Keratinocyte (primary cell): ENCODE data around the gene KIDINS220. TPM values are rescaled to one million over a fixed set of nuclear protein-coding genes. Genes with fewer than 3 reads are reported as not detected.
"Not testable (repeated sequence)": the region's sequence is repeated elsewhere in the genome, so short reads cannot be mapped to it uniquely, and the experiment has no call there.

Experiments used
- DNase-seq: peaks from one replicate; pipeline ENCODE4 v3.0.0-alpha.2; 2011; ENCODE audit warnings: low read depth, missing footprints, low spot score
- FAIRE-seq: peaks from 2 replicates; lab custom pipeline; 2011; peaks lifted over from hg19 to GRCh38; lab: Jason Lieb, UNC
- H2AFZ ChIP-seq: 2 replicates; pipeline ENCODE4 v1.6.0; 2012; ENCODE audit warnings: low read length, control low read depth, inconsistent platforms; ENCODE audit not compliant: control insufficient read depth
- H3K27ac ChIP-seq: 2 replicates; pipeline ENCODE4 v1.5.1; 2011; ENCODE audit warnings: low read length; ENCODE audit not compliant: control insufficient read depth, insufficient read depth
- H3K27me3 ChIP-seq: 3 replicates; pipeline ENCODE4 v1.6.0; 2011; ENCODE audit warnings: low read length; ENCODE audit not compliant: control insufficient read depth, insufficient read depth; ENCODE audit errors: extremely low read depth
- H3K36me3 ChIP-seq, 2 experiments: 2 replicates in 1 of 2; 3 replicates in 1 of 2; pipeline ENCODE4 v1.5.1; 2011; ENCODE audit warnings: low read length in 2 of 2, mild to moderate bottlenecking in 1 of 2; ENCODE audit not compliant: control insufficient read depth in 2 of 2, insufficient read depth in 2 of 2; ENCODE audit errors: extremely low read depth in 1 of 2
- H3K4me1 ChIP-seq: 3 replicates; pipeline ENCODE4 v1.5.1; 2011; ENCODE audit warnings: low read length; ENCODE audit not compliant: control insufficient read depth, insufficient read depth; ENCODE audit errors: extremely low read depth
- H3K4me2 ChIP-seq: 3 replicates; pipeline ENCODE4 v1.6.0; 2011; ENCODE audit warnings: low read depth, low read length; ENCODE audit not compliant: control insufficient read depth, insufficient read depth; ENCODE audit errors: extremely low read depth
- H3K4me3 ChIP-seq, 3 experiments: fragments of 200-600 bp in 1 of 3; sonication (generic) in 1 of 3; 2 replicates in 2 of 3; 3 replicates in 1 of 3; pipeline ENCODE4 v1.5.1; 2011 to 2016; ENCODE audit warnings: low read length in 3 of 3, mild to moderate bottlenecking in 3 of 3, control low read depth in 2 of 3, inconsistent platforms in 1 of 3, low read depth in 1 of 3, mixed read lengths in 1 of 3, mixed run types in 1 of 3, moderate library complexity in 1 of 3; ENCODE audit not compliant: control insufficient read depth in 2 of 3, insufficient read depth in 2 of 3; ENCODE audit errors: extremely low read depth in 1 of 3
- H3K79me2 ChIP-seq: 2 replicates; pipeline ENCODE4 v1.6.0; 2012; ENCODE audit warnings: low read length; ENCODE audit not compliant: control insufficient read depth, insufficient read depth
- H3K9ac ChIP-seq: 3 replicates; pipeline ENCODE4 v1.6.0; 2011; ENCODE audit warnings: low read length; ENCODE audit not compliant: control insufficient read depth, insufficient read depth; ENCODE audit errors: extremely low read depth
- H3K9me1 ChIP-seq: 3 replicates; pipeline ENCODE4 v1.6.0; 2011; ENCODE audit warnings: low read length; ENCODE audit not compliant: control insufficient read depth, insufficient read depth; ENCODE audit errors: extremely low read depth
- H3K9me3 ChIP-seq: 2 replicates; pipeline ENCODE4 v1.5.1; 2012; ENCODE audit warnings: low read depth, low read length; ENCODE audit not compliant: control insufficient read depth
- H4K20me1 ChIP-seq: 3 replicates; pipeline ENCODE4 v1.6.0; 2011; ENCODE audit warnings: low read length; ENCODE audit not compliant: control insufficient read depth, insufficient read depth; ENCODE audit errors: extremely low read depth
- CTCF ChIP-seq, 3 experiments: IDR thresholded peaks in 1 of 3; conservative IDR thresholded peaks in 1 of 3; optimal IDR thresholded peaks in 1 of 3; 2 replicates in 2 of 3; 3 replicates in 1 of 3; pipeline versions ENCODE3 to v1.5.1; 2011; ENCODE audit warnings: low read length in 3 of 3, mild to moderate bottlenecking in 3 of 3, moderate library complexity in 2 of 3, control low read depth in 1 of 3, inconsistent platforms in 1 of 3; ENCODE audit not compliant: insufficient read depth in 2 of 3; ENCODE audit errors: extremely low read depth in 1 of 3
- EZH2 ChIP-seq: IDR thresholded peaks from one replicate; pipeline ENCODE4 v1.6.1; 2012; ENCODE audit warnings: inconsistent platforms, mild to moderate bottlenecking, low read length, moderate library complexity
- dilution Hi-C: fragments of 300-500 bp; cut with MboI; formaldehyde crosslinking; loops from one replicate; pipeline ENCODE4 v1.7.0; 2020; ENCODE audit warnings: low sequenced_read_pairs; ENCODE audit not compliant: extremely low pct_ligation_motif_present
- polyA plus RNA-seq, 5 experiments: library from polyadenylated mRNA; depleted of rRNA in 3 of 5; stranded (reverse) in 3 of 5; stranded (forward) in 1 of 5; unstranded in 1 of 5; fragments of >200 nt; gene quantifications; 1 replicate in 1 of 5; 2 replicates in 3 of 5; 3 replicates in 1 of 5; pipeline versions ENCODE4 v1.2.1 to v1.2.3, GENCODE V29; 2011 to 2012; ENCODE audit warnings: missing spikeins in 2 of 5, low read depth in 1 of 5, low replicate concordance in 1 of 5

The KIDINS220 gene
- polyA plus RNA-seq, 1 donor (not counting 4 experiments of a cell fraction or from before 2014, with no cell fraction given) = 28.8 TPM

GRCh38 chr2:8729939-8730338 lies 107.5 kb downstream of the KIDINS220 start:
- no peak for FAIRE-seq
- Histone ChIP-seq H3K36me3 (peaks cover 7 to 22% of the 10 kb centered on the region in 2 experiments), H2AFZ (no peak overlapping the region), H3K4me1 (no peaks in the 10 kb centered on the region), H4K20me1 (no peaks in the 10 kb centered on the region), H3K27ac (no peak overlapping the region), H3K9me1 (no peaks in the 10 kb centered on the region), H3K4me3 (no peak overlapping the region), H3K9me3 (no peaks in the 10 kb centered on the region), H3K9ac (no peak overlapping the region), H3K79me2 (no peaks in the 10 kb centered on the region), H3K27me3 (no peaks in the 10 kb centered on the region), H3K4me2 (no peak overlapping the region)
- TF ChIP-seq CTCF (optimal IDR thresholded peaks at IDR 0.05 in 1 of 3, IDR thresholded peaks at IDR 0.05 in 1 of 3, conservative IDR thresholded peaks at IDR 0.05 in 1 of 3; ENCODE audit: extremely low read depth in 1 of 3, insufficient read depth in 2 of 3, low read length in 3 of 3) = no peak
- no peak for TF ChIP-seq EZH2
- no peak for DNase-seq
- dilution Hi-C loops = no loop called here

- H3K9me1 ChIP-seq, H2AFZ ChIP-seq, H3K79me2 ChIP-seq, H3K9me3 ChIP-seq, H3K27me3 ChIP-seq, H3K27ac ChIP-seq, H3K4me2 ChIP-seq, H4K20me1 ChIP-seq, H3K4me3 ChIP-seq, H3K4me1 ChIP-seq, DNase-seq, dilution Hi-C loops, H3K9ac ChIP-seq: not testable (repeated sequence)
- FAIRE-seq = peak; percentile 57
- peaks cover 7 to 19% of the 10 kb centered on the region in 2 experiments for H3K36me3 ChIP-seq
Measured at GRCh38 chr2:8729101-8729500, 108.3 kb downstream of the KIDINS220 start.

GRCh38 chr2:8728305-8729015 lies 109.0 kb downstream of the KIDINS220 start:
- no peak overlapping the region for H3K4me3 ChIP-seq
- no peak overlapping the region for H2AFZ ChIP-seq
- H3K9ac ChIP-seq = no peak overlapping the region
- TF ChIP-seq CTCF (optimal IDR thresholded peaks at IDR 0.05 in 1 of 3, IDR thresholded peaks at IDR 0.05 in 1 of 3, conservative IDR thresholded peaks at IDR 0.05 in 1 of 3; ENCODE audit: extremely low read depth in 1 of 3, insufficient read depth in 2 of 3, low read length in 3 of 3) = no peak
- TF ChIP-seq EZH2 = no peak
- no peaks in the 10 kb centered on the region for H3K9me1 ChIP-seq
- H3K4me2 ChIP-seq = no peak overlapping the region
- dilution Hi-C loops = no loop called here
- H3K36me3 ChIP-seq = peaks cover 7 to 19% of the 10 kb centered on the region in 2 experiments
- H3K79me2 ChIP-seq = no peaks in the 10 kb centered on the region
- no peak for FAIRE-seq
- DNase-seq = no peak
- no peaks in the 10 kb centered on the region for H3K27me3 ChIP-seq
- no peaks in the 10 kb centered on the region for H3K9me3 ChIP-seq
- no peak overlapping the region for H3K27ac ChIP-seq
- H3K4me1 ChIP-seq = no peaks in the 10 kb centered on the region
- no peaks in the 10 kb centered on the region for H4K20me1 ChIP-seq
